ENCODE results near the gene ZDHHC11B.

ZDHHC11B gene

DNA sequence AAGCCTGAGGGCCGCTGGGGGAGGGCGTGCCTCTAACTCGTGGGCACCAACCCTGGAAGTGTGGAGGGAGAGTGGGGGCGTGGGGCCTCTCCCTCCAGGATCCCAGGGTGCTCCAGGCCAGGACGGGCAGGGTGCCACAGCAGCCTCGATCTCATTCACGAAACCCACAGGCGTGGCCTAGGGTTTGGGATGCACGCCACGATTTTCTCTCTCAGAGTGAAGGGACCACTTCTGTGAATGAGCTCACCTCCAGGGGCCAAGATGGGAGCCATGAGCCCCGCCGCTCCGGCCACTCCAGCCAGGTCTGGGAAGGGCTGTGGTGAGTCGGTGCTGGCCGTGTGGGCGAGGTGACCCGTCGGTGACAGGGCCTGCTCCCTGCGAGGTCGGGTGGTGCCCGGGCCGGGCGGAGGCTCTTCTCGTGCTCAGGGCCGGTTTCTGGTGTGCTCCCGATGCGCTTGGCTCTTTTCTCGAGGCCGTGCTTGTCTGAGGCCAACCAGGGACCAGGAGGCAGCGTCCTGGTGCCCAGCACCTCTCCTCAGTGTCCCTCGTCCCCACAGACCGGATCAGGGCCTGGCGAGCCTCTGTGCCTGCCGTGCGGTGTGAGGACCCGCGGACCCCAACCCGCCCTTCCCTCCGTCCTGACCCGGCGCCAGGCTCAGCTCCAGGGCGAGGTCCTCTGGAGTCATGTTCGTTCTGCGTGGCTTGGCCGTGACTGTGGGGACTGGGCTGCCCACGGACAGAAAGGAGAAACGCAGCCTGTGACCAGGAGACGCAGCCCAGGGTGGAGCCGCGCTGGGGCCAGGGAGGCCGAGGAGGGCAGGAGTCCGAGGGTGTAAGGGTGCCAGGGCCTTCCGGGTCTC lies 122.4 kb downstream of the ZDHHC11B start:
- Histone ChIP-seq H3K4me3 (replicated peaks; ENCODE audit: insufficient read depth, low read length) (no peak overlapping the region), H3K27ac (replicated peaks) (no peak overlapping the region), H3K27me3 (ENCODE audit: insufficient read depth, poor library complexity, severe bottlenecking) (no peaks in the 10 kb centered on the region)
- no peak for TF ChIP-seq SPI1 (IDR thresholded peaks at IDR 0.05; ENCODE audit: borderline replicate concordance, low read depth)
- no peak for TF ChIP-seq POLR2AphosphoS5 (IDR thresholded peaks at IDR 0.05; ENCODE audit: low read depth)
- no peak for TF ChIP-seq REST (IDR thresholded peaks at IDR 0.05; ENCODE audit: insufficient replicate concordance, low read depth)
- TF ChIP-seq GABPA (IDR thresholded peaks at IDR 0.05; ENCODE audit: low read depth) = no peak
- no peak for TF ChIP-seq CTCF (IDR thresholded peaks at IDR 0.05; ENCODE audit: insufficient read depth, low read length)
- no peak for DNase-seq (ENCODE audit: low read depth in 1 of 2, low spot score in 1 of 2)

DNA sequence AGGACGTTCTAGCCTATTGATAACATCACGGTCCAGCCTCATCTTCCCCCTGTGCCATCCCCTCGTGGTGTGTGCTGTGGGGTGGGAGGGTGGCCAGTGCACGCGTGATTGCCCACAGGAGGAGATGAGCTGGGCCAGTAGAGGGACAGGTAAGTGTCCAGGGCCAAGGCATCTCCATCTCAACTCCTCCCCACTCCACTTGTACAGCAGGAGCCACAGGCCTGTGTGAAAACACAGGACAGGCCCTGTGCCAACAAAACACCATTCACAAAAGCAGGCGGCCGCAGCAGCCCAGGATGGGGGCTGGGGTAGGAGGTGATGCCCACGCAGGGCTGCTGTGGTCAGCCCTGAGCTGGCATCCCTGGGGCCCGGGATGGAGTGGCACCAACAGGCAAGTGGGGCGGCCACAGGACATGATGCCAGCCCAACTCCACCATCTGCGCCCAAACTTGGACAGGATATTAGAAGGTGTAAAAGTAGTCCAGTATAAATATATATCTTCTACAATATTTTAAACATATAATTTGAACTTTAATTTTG lies 124.0 kb downstream of the ZDHHC11B start:
- DNase-seq (ENCODE audit: low read depth in 1 of 2, low spot score in 1 of 2) = no peak
- no peak overlapping the region for H3K27ac ChIP-seq (replicated peaks)
- TF ChIP-seq POLR2AphosphoS5 (IDR thresholded peaks at IDR 0.05; ENCODE audit: low read depth) = no peak
- no peak for TF ChIP-seq REST (IDR thresholded peaks at IDR 0.05; ENCODE audit: insufficient replicate concordance, low read depth)
- TF ChIP-seq CTCF (IDR thresholded peaks at IDR 0.05; ENCODE audit: insufficient read depth, low read length) = no peak
- TF ChIP-seq SPI1 (IDR thresholded peaks at IDR 0.05; ENCODE audit: borderline replicate concordance, low read depth) = no peak
- TF ChIP-seq GABPA (IDR thresholded peaks at IDR 0.05; ENCODE audit: low read depth) = no peak
- H3K4me3 ChIP-seq (replicated peaks; ENCODE audit: insufficient read depth, low read length) = no peak overlapping the region
- no peaks in the 10 kb centered on the region for H3K27me3 ChIP-seq (ENCODE audit: insufficient read depth, poor library complexity, severe bottlenecking)
